Measurements from ENCODE around the gene KRT75.

GRCh38 chr12:52432559-52433207 is 1.5 kb downstream of the KRT75 start:
- TF ChIP-seq USF1 (IDR thresholded peaks at IDR 0.05) (no peak), EP300 (IDR thresholded peaks at IDR 0.05; ENCODE audit: borderline replicate concordance) (no peak), CEBPB (IDR thresholded peaks at IDR 0.05) (no peak)

All from Ishikawa (cell line).